ENCODE data around the gene IGFLR1.
A peak's percentile ranks its signal among the peaks of the same experiment; 100 is the strongest.

IGFLR1 gene

GRCh38 chr19:35746531-35746930, 4.3 kb upstream of the IGFLR1 start:
- H3K4me1 ChIP-seq (ENCODE audit: control insufficient read depth, insufficient read depth, low read length): peaks cover 15% of the 10 kb centered on the region
- H3K27ac ChIP-seq (ENCODE audit: low read depth, low read length): no peak overlapping the region
- peak overlapping the region; percentile 81 for H3K4me3 ChIP-seq (ENCODE audit: low read length)
- no peak overlapping the region for H3K9ac ChIP-seq (ENCODE audit: low read length)
- H3K36me3 ChIP-seq (ENCODE audit: control insufficient read depth, insufficient read depth, low read length): no peaks in the 10 kb centered on the region
- H3K27me3 ChIP-seq (ENCODE audit: control insufficient read depth, insufficient read depth, low read length): no peaks in the 10 kb centered on the region

- Histone ChIP-seq H3K27ac (ENCODE audit: low read depth, low read length) (peak overlapping the region; percentile 70), H3K9ac (ENCODE audit: low read length) (peak overlapping the region; percentile 40), H3K4me3 (ENCODE audit: low read length) (peak overlapping the region; percentile 81), H3K27me3 (ENCODE audit: control insufficient read depth, insufficient read depth, low read length) (no peaks in the 10 kb centered on the region), H3K36me3 (ENCODE audit: control insufficient read depth, insufficient read depth, low read length) (no peaks in the 10 kb centered on the region), H3K4me1 (ENCODE audit: control insufficient read depth, insufficient read depth, low read length) (peaks cover 16% of the 10 kb centered on the region)
Measured at GRCh38 chr19:35746087-35746462, 3.8 kb upstream of the IGFLR1 start.

- peak within 1 kb of the TSS; percentile 100 for H3K27ac ChIP-seq (ENCODE audit: low read depth, low read length)
- peak within 1 kb of the TSS; percentile 86 for H3K4me3 ChIP-seq (ENCODE audit: low read length)
- peak within 1 kb of the TSS; percentile 75 for H3K9ac ChIP-seq (ENCODE audit: low read length)
- no peaks in the 10 kb centered on the region for H3K36me3 ChIP-seq (ENCODE audit: control insufficient read depth, insufficient read depth, low read length)
- no peaks in the 10 kb centered on the region for H3K27me3 ChIP-seq (ENCODE audit: control insufficient read depth, insufficient read depth, low read length)
- peaks cover 17% of the 10 kb centered on the region for H3K4me1 ChIP-seq (ENCODE audit: control insufficient read depth, insufficient read depth, low read length)
Measured at GRCh38 chr19:35745328-35746086, 3.3 kb upstream of the IGFLR1 start, which contains the start of the genes PSENEN and U2AF1L4. TSS of gene PSENEN (plus strand) at chr19:35745651. CDS start at chr19:35745931, 280 bp downstream. TSS of gene U2AF1L4 (minus strand) at chr19:35745418. CDS start at chr19:35745391, 27 bp downstream.

- no peaks in the 10 kb centered on the region for H3K27me3 ChIP-seq (ENCODE audit: control insufficient read depth, insufficient read depth, low read length)
- peak overlapping the region; percentile 75 for H3K9ac ChIP-seq (ENCODE audit: low read length)
- H3K36me3 ChIP-seq (ENCODE audit: control insufficient read depth, insufficient read depth, low read length): no peaks in the 10 kb centered on the region
- peak overlapping the region; percentile 100 for H3K27ac ChIP-seq (ENCODE audit: low read depth, low read length)
- peaks cover 15% of the 10 kb centered on the region for H3K4me1 ChIP-seq (ENCODE audit: control insufficient read depth, insufficient read depth, low read length)
- peak overlapping the region; percentile 86 for H3K4me3 ChIP-seq (ENCODE audit: low read length)
Measured at GRCh38 chr19:35744430-35745327, 2.4 kb upstream of the IGFLR1 start.

- H3K4me3 ChIP-seq (ENCODE audit: low read length): peak overlapping the region; percentile 86
- peaks cover 11% of the 10 kb centered on the region for H3K4me1 ChIP-seq (ENCODE audit: control insufficient read depth, insufficient read depth, low read length)
- H3K36me3 ChIP-seq (ENCODE audit: control insufficient read depth, insufficient read depth, low read length): peaks cover 2% of the 10 kb centered on the region
- H3K27ac ChIP-seq (ENCODE audit: low read depth, low read length): peak overlapping the region; percentile 100
- H3K9ac ChIP-seq (ENCODE audit: low read length): peak overlapping the region; percentile 14
- no peaks in the 10 kb centered on the region for H3K27me3 ChIP-seq (ENCODE audit: control insufficient read depth, insufficient read depth, low read length)
Measured at GRCh38 chr19:35743640-35744429, 1.6 kb upstream of the IGFLR1 start.

GRCh38 chr19:35741203-35741515, 1.1 kb downstream of the IGFLR1 start:
- Histone ChIP-seq H3K9ac (ENCODE audit: low read length) (no peak overlapping the region), H3K27me3 (ENCODE audit: control insufficient read depth, insufficient read depth, low read length) (no peaks in the 10 kb centered on the region), H3K27ac (ENCODE audit: low read depth, low read length) (peak overlapping the region; percentile 59), H3K36me3 (ENCODE audit: control insufficient read depth, insufficient read depth, low read length) (peaks cover 19% of the 10 kb centered on the region), H3K4me1 (ENCODE audit: control insufficient read depth, insufficient read depth, low read length) (peaks cover 11% of the 10 kb centered on the region), H3K4me3 (ENCODE audit: low read length) (peak overlapping the region; percentile 77)

- Histone ChIP-seq H3K27ac (ENCODE audit: low read depth, low read length) (peak overlapping the region; percentile 59), H3K4me3 (ENCODE audit: low read length) (peak overlapping the region; percentile 77), H3K36me3 (ENCODE audit: control insufficient read depth, insufficient read depth, low read length) (peaks cover 19% of the 10 kb centered on the region), H3K9ac (ENCODE audit: low read length) (no peak overlapping the region), H3K4me1 (ENCODE audit: control insufficient read depth, insufficient read depth, low read length) (peaks cover 8% of the 10 kb centered on the region), H3K27me3 (ENCODE audit: control insufficient read depth, insufficient read depth, low read length) (no peaks in the 10 kb centered on the region)
Measured at GRCh38 chr19:35740423-35741202, 1.6 kb downstream of the IGFLR1 start.

- peaks cover 8% of the 10 kb centered on the region for H3K4me1 ChIP-seq (ENCODE audit: control insufficient read depth, insufficient read depth, low read length)
- peak overlapping the region; percentile 38 for H3K27ac ChIP-seq (ENCODE audit: low read depth, low read length)
- H3K4me3 ChIP-seq (ENCODE audit: low read length): peak overlapping the region; percentile 67
- H3K36me3 ChIP-seq (ENCODE audit: control insufficient read depth, insufficient read depth, low read length): peaks cover 22% of the 10 kb centered on the region
- no peak overlapping the region for H3K9ac ChIP-seq (ENCODE audit: low read length)
- no peaks in the 10 kb centered on the region for H3K27me3 ChIP-seq (ENCODE audit: control insufficient read depth, insufficient read depth, low read length)
Measured at GRCh38 chr19:35740108-35740422, 2.2 kb downstream of the IGFLR1 start.

- Histone ChIP-seq H3K27ac (ENCODE audit: low read depth, low read length) (no peak overlapping the region), H3K9ac (ENCODE audit: low read length) (no peak overlapping the region), H3K4me1 (ENCODE audit: control insufficient read depth, insufficient read depth, low read length) (peaks cover 7% of the 10 kb centered on the region), H3K36me3 (ENCODE audit: control insufficient read depth, insufficient read depth, low read length) (peaks cover 27% of the 10 kb centered on the region), H3K4me3 (ENCODE audit: low read length) (peak overlapping the region; percentile 67), H3K27me3 (ENCODE audit: control insufficient read depth, insufficient read depth, low read length) (no peaks in the 10 kb centered on the region)
Measured at GRCh38 chr19:35739275-35740107, 2.8 kb downstream of the IGFLR1 start.

GRCh38 chr19:35738887-35739229, 3.4 kb downstream of the IGFLR1 start:
- Histone ChIP-seq H3K4me3 (ENCODE audit: low read length) (no peak overlapping the region), H3K9ac (ENCODE audit: low read length) (no peak overlapping the region), H3K36me3 (ENCODE audit: control insufficient read depth, insufficient read depth, low read length) (peaks cover 31% of the 10 kb centered on the region), H3K27ac (ENCODE audit: low read depth, low read length) (no peak overlapping the region), H3K4me1 (ENCODE audit: control insufficient read depth, insufficient read depth, low read length) (peaks cover 2% of the 10 kb centered on the region), H3K27me3 (ENCODE audit: control insufficient read depth, insufficient read depth, low read length) (no peaks in the 10 kb centered on the region)

Data from rectal smooth muscle tissue (tissue), 1 donor.